HEK293T (cell line): ENCODE measurements around the gene CACNA1F.

Source experiments
- FOXM1 ChIP-seq: fragments of 450-650 bp; IDR thresholded peaks from 2 replicates; pipeline ENCODE4 v1.6.1; 2017; ENCODE audit warnings: mild to moderate bottlenecking, borderline replicate concordance
- SP1 ChIP-seq: fragments of 450-650 bp; IDR thresholded peaks from 2 replicates; pipeline ENCODE4 v1.6.1; 2017

DNA sequence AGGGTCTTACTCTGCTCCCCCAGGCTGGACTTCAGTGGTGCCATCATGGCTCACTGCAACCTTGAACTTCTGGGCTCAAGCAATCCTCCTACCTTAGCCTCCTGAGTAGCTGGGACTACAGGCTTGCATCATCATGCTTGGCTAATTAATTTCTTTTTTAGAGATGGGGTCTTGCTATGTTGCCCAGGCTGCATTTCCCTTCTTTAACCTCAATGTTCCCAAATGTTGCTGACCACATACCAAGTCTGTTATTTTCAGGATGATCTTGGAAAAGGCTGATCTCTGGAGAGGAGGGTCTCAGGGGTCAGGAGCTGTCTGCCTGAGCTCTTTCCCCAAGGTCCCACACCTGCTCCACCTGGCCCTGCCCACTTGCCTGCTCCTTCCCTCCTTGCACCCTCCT is 13.0 kb downstream of the CACNA1F start:
- TF ChIP-seq SP1 (no peak), FOXM1 (no peak)
